H9 (cell line): ENCODE data around the gene HAND1. TPM values are rescaled to one million over a fixed set of nuclear protein-coding genes. Genes with fewer than 3 reads are reported as not detected.

Experiments
- DNase-seq: peaks from one replicate; pipeline ENCODE4 v3.0.0-alpha.2; 2017
- H2AFZ ChIP-seq: one replicate; pipeline ENCODE4 v1.6.1; 2013; ENCODE audit warnings: mild to moderate bottlenecking, low read length, control low read depth, moderate library complexity
- H2AK5ac ChIP-seq: 2 replicates; pipeline ENCODE4 v1.6.1; 2013; ENCODE audit warnings: low read length, control low read depth, mixed read lengths; ENCODE audit not compliant: insufficient read length
- H2BK120ac ChIP-seq: one replicate; pipeline ENCODE4 v1.6.1; 2013; ENCODE audit warnings: low read depth, mild to moderate bottlenecking, low read length, control low read depth, inconsistent platforms; ENCODE audit not compliant: poor library complexity, severe bottlenecking
- H2BK12ac ChIP-seq: 2 replicates; pipeline ENCODE4 v1.6.1; 2013; ENCODE audit warnings: low read length, control low read depth, mixed read lengths, low read depth; ENCODE audit not compliant: insufficient read length
- H2BK15ac ChIP-seq: 2 replicates; pipeline ENCODE4 v1.6.1; 2013; ENCODE audit warnings: low read depth, low read length, control low read depth
- H2BK20ac ChIP-seq: one replicate; pipeline ENCODE4 v1.6.1; 2013; ENCODE audit warnings: low read depth, mild to moderate bottlenecking, low read length, control low read depth, inconsistent platforms; ENCODE audit not compliant: poor library complexity, severe bottlenecking
- H2BK5ac ChIP-seq: 2 replicates; pipeline ENCODE4 v1.6.1; 2013; ENCODE audit warnings: low read length, control low read depth, mixed read lengths; ENCODE audit not compliant: insufficient read length
- H3K14ac ChIP-seq: 2 replicates; pipeline ENCODE4 v1.6.1; 2013; ENCODE audit warnings: low read length, control low read depth; ENCODE audit not compliant: insufficient read depth
- H3K18ac ChIP-seq: 2 replicates; pipeline ENCODE4 v1.6.1; 2013; ENCODE audit warnings: low read depth, mild to moderate bottlenecking, mixed read lengths, low read length, control low read depth; ENCODE audit not compliant: insufficient read length
- H3K23ac ChIP-seq: 2 replicates; pipeline ENCODE4 v1.6.1; 2013; ENCODE audit warnings: low read length, control low read depth, mixed read lengths, low read depth; ENCODE audit not compliant: insufficient read length
- H3K23me2 ChIP-seq: 2 replicates; pipeline ENCODE4 v1.6.1; 2013; ENCODE audit warnings: low read depth, mild to moderate bottlenecking, mixed read lengths, low read length, control low read depth; ENCODE audit not compliant: insufficient read length, poor library complexity, severe bottlenecking
- H3K27ac ChIP-seq: 2 replicates; pipeline ENCODE4 v1.5.1; 2013; ENCODE audit warnings: low read length, control low read depth, mixed read lengths, low read depth; ENCODE audit not compliant: insufficient read length
- H3K27me3 ChIP-seq: 2 replicates; pipeline ENCODE4 v1.6.1; 2013; ENCODE audit warnings: low read length, control low read depth, inconsistent platforms; ENCODE audit not compliant: insufficient read depth
- H3K4ac ChIP-seq: 2 replicates; pipeline ENCODE4 v1.6.1; 2013; ENCODE audit warnings: low read depth, mild to moderate bottlenecking, control low read depth, inconsistent platforms, low read length, moderate library complexity
- H3K4me1 ChIP-seq: 2 replicates; pipeline ENCODE4 v1.6.1; 2013; ENCODE audit warnings: low read length, control low read depth, inconsistent platforms; ENCODE audit not compliant: insufficient read depth
- H3K4me2 ChIP-seq: 2 replicates; pipeline ENCODE4 v1.6.1; 2013; ENCODE audit warnings: low read length, control low read depth, mixed read lengths; ENCODE audit not compliant: insufficient read length, insufficient read depth
- H3K56ac ChIP-seq: 2 replicates; pipeline ENCODE4 v1.6.1; 2013; ENCODE audit warnings: low read depth, mild to moderate bottlenecking, mixed read lengths, low read length, control low read depth; ENCODE audit not compliant: insufficient read length
- H3K79me1 ChIP-seq: 2 replicates; pipeline ENCODE4 v1.6.1; 2013; ENCODE audit warnings: low read depth, mild to moderate bottlenecking, moderate library complexity, low read length, control low read depth, inconsistent platforms; ENCODE audit not compliant: insufficient read depth, poor library complexity, severe bottlenecking
- H3K79me2 ChIP-seq: 2 replicates; pipeline ENCODE4 v1.6.1; 2013; ENCODE audit warnings: low read length, control low read depth, inconsistent platforms; ENCODE audit not compliant: insufficient read depth
- H3K9ac ChIP-seq: 2 replicates; pipeline ENCODE4 v1.6.1; 2013; ENCODE audit warnings: low read length, control low read depth, mixed read lengths; ENCODE audit not compliant: insufficient read length; ENCODE audit errors: extremely low read depth
- H3K9me3 ChIP-seq: one replicate; pipeline ENCODE4 v1.6.1; 2013; ENCODE audit warnings: low read depth, low read length, inconsistent platforms; ENCODE audit not compliant: control insufficient read depth
- H3T11ph ChIP-seq: one replicate; pipeline ENCODE4 v1.6.1; 2013; ENCODE audit warnings: mild to moderate bottlenecking, low read length, control low read depth, inconsistent platforms
- H4K20me1 ChIP-seq: one replicate; pipeline ENCODE4 v1.6.1; 2013; ENCODE audit not compliant: control insufficient read depth, insufficient read length, insufficient read depth
- H4K5ac ChIP-seq: 2 replicates; pipeline ENCODE4 v1.6.1; 2013; ENCODE audit warnings: low read depth, mild to moderate bottlenecking, mixed read lengths, low read length, control low read depth; ENCODE audit not compliant: insufficient read length
- H4K8ac ChIP-seq: replicated peaks from 2 replicates; pipeline ENCODE4 v1.6.1; 2013; ENCODE audit warnings: low read length, control low read depth, mixed read lengths, low read depth; ENCODE audit not compliant: insufficient read length
- H4K91ac ChIP-seq: 2 replicates; pipeline ENCODE4 v1.6.1; 2013; ENCODE audit warnings: low read depth, mild to moderate bottlenecking, moderate library complexity, mixed read lengths, low read length, control low read depth; ENCODE audit not compliant: insufficient read length
- H3K27ac Mint-ChIP-seq, 3 experiments: 2 replicates in 2 of 3; 3 replicates in 1 of 3; pipeline ENCODE4 v1.8.0; 2020 to 2021; ENCODE audit warnings: mixed read lengths in 3 of 3, mild to moderate bottlenecking in 1 of 3, moderate library complexity in 1 of 3
- H3K27me3 Mint-ChIP-seq: 2 replicates; pipeline ENCODE4 v1.8.0; 2021; ENCODE audit warnings: low read depth, mild to moderate bottlenecking, moderate library complexity, mixed read lengths
- H3K36me3 Mint-ChIP-seq, 3 experiments: 2 replicates in 2 of 3; 3 replicates in 1 of 3; pipeline ENCODE4 v1.8.0; 2020 to 2021; ENCODE audit warnings: low read depth in 3 of 3, mixed read lengths in 3 of 3; ENCODE audit not compliant: insufficient read depth in 1 of 3
- H3K4me1 Mint-ChIP-seq, 2 experiments: 2 replicates each; pipeline ENCODE4 v1.8.0; 2020; ENCODE audit warnings: mixed read lengths in 2 of 2
- H3K4me3 Mint-ChIP-seq, 2 experiments: 2 replicates in 1 of 2; 3 replicates in 1 of 2; pipeline ENCODE4 v1.8.0; 2020 to 2021; ENCODE audit warnings: mild to moderate bottlenecking in 2 of 2, mixed read lengths in 2 of 2, moderate library complexity in 1 of 2
- H3K9me3 Mint-ChIP-seq, 2 experiments: 2 replicates in 1 of 2; 3 replicates in 1 of 2; pipeline ENCODE4 v1.8.0; 2020; ENCODE audit warnings: mild to moderate bottlenecking in 2 of 2, mixed read lengths in 2 of 2, moderate library complexity in 1 of 2
- WGBS: extraction: QIAGEN DNeasy Blood & Tissue Kit; methylation state at CpG from one replicate; pipeline ENCODE4 v1.1.7; 2013; ENCODE audit warnings: missing lambda C conversion rate, low lambda C conversion rate, mixed read lengths; ENCODE audit not compliant: insufficient read length; ENCODE audit errors: extremely low coverage; 5-methylcytosine and 5-hydroxymethylcytosine counted together
- total RNA-seq: library from RNA; stranded (reverse); gene quantifications from 2 replicates; pipeline ENCODE4 v1.2.1, GENCODE V29; 2021
- TF ChIP-seq, protein P1 (sequence below): fragments of 200-600 bp; sonication (generic); conservative IDR thresholded peaks from 3 replicates; pipeline ENCODE4 v1.8.0; 2021; ENCODE audit warnings: antibody characterized with exemption, mild to moderate bottlenecking

Gene HAND1
- total RNA-seq, 1 experiment from 2014 or later, result not detected

DNA sequence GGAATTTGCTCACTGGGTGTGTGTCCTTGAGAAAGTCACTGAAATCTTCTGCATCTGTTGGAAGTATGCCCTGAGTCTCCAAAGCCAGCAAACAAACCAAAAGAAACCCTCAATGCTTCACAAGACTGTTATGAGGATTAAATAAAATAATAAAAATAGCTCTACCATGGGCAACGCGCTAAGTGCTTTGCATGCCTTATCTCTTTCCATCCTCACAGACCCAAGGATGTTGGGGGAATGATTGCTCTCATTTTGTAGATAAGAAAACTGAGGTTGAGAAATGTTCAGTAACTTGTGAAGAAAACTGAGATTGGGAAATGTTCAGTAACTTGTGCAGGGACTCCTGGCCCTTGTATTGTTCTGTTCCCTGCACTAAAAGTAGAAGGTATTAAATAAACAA, 7.9 kb downstream of the HAND1 start:
- Histone ChIP-seq H3K79me1 (no peaks in the 10 kb centered on the region), H3K79me2 (no peaks in the 10 kb centered on the region), H4K8ac (no peak overlapping the region), H3K9ac (no peak overlapping the region), H4K91ac (no peak overlapping the region), H3K23ac (no peak overlapping the region), H2AFZ (no peak overlapping the region), H3K18ac (no peak overlapping the region), H3K4me2 (no peak overlapping the region), H3K27ac (no peak overlapping the region), H3K14ac (no peak overlapping the region), H2BK5ac (no peak overlapping the region), H2AK5ac (no peak overlapping the region), H2BK15ac (no peak overlapping the region), H3T11ph (no peak overlapping the region), H2BK20ac (no peak overlapping the region), H3K4ac (no peak overlapping the region), H3K56ac (no peak overlapping the region), H4K20me1 (no peaks in the 10 kb centered on the region), H3K4me1 (no peaks in the 10 kb centered on the region), H4K5ac (no peak overlapping the region), H3K9me3 (no peaks in the 10 kb centered on the region), H3K27me3 (peaks cover 57% of the 10 kb centered on the region), H2BK120ac (no peak overlapping the region), H3K23me2 (peaks cover 9% of the 10 kb centered on the region), H2BK12ac (no peak overlapping the region)
- H3K4me1 Mint-ChIP-seq, result peaks cover 21 to 36% of the 10 kb centered on the region in 2 experiments
- no peaks in the 10 kb centered on the region; a peak in 1 of 7 replicates for H3K36me3 Mint-ChIP-seq
- H3K27me3 Mint-ChIP-seq, result peaks cover 95% of the 10 kb centered on the region
- no peak overlapping the region for H3K4me3 Mint-ChIP-seq
- TF ChIP-seq, protein P1, sequence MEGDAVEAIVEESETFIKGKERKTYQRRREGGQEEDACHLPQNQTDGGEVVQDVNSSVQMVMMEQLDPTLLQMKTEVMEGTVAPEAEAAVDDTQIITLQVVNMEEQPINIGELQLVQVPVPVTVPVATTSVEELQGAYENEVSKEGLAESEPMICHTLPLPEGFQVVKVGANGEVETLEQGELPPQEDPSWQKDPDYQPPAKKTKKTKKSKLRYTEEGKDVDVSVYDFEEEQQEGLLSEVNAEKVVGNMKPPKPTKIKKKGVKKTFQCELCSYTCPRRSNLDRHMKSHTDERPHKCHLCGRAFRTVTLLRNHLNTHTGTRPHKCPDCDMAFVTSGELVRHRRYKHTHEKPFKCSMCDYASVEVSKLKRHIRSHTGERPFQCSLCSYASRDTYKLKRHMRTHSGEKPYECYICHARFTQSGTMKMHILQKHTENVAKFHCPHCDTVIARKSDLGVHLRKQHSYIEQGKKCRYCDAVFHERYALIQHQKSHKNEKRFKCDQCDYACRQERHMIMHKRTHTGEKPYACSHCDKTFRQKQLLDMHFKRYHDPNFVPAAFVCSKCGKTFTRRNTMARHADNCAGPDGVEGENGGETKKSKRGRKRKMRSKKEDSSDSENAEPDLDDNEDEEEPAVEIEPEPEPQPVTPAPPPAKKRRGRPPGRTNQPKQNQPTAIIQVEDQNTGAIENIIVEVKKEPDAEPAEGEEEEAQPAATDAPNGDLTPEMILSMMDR, result no peak
- no CpG with 5 or more reads among the region's 2 CpGs for WGBS
- no peak overlapping the region for H3K27ac Mint-ChIP-seq
- DNase-seq, result no peak
- no peaks in the 10 kb centered on the region; a peak in 1 of 5 replicates for H3K9me3 Mint-ChIP-seq
